Right atrium auricular region (tissue), 2 donors: ENCODE results near the gene PROSER1. TPM values are rescaled to one million over a fixed set of nuclear protein-coding genes. Genes with fewer than 3 reads are reported as not detected.

Experiments
- DNase-seq: peaks from one replicate; pipeline ENCODE4 v3.0.0-alpha.2; 2019; ENCODE audit warnings: low spot score
- H3K27ac ChIP-seq, 2 donors: fragments of 200-600 bp; sonication (generic); 1 replicate in 1 of 2; 2 replicates in 1 of 2; pipeline ENCODE4 v1.5.1; 2016 to 2019
- H3K27me3 ChIP-seq, 2 donors: fragments of 200-600 bp; sonication (generic); one replicate each; pipeline versions ENCODE4 v1.5.1 to v1.6.0; 2017 to 2019
- H3K36me3 ChIP-seq: fragments of 200-600 bp; sonication (generic); one replicate; pipeline ENCODE4 v1.5.1; 2016
- H3K4me1 ChIP-seq, 2 donors: fragments of 200-600 bp; sonication (generic); one replicate each; pipeline versions ENCODE4 v1.5.1 to v1.6.0; 2017 to 2019
- H3K4me3 ChIP-seq, 2 donors: fragments of 200-600 bp; sonication (generic); 1 replicate in 1 of 2; 2 replicates in 1 of 2; pipeline ENCODE4 v1.5.1; 2017 to 2019; ENCODE audit warnings: mild to moderate bottlenecking in 1 of 2, moderate library complexity in 1 of 2
- H3K9me3 ChIP-seq, 2 donors: fragments of 200-600 bp; sonication (generic); one replicate each; pipeline ENCODE4 v1.5.1; 2019
- CTCF ChIP-seq, 2 donors: fragments of 200-600 bp; sonication (generic); IDR thresholded peaks; one replicate each; pipeline ENCODE4 v1.5.1; 2019; ENCODE audit warnings: antibody characterized with exemption in 2 of 2
- total RNA-seq, 2 donors: library from RNA; depleted of rRNA; stranded (reverse); fragments of >200 nt; gene quantifications; one replicate each; pipeline ENCODE4 v1.1.0, GENCODE V29; 2016

PROSER1 gene
- total RNA-seq, 2 donors from 2014 or later = 7.8 to 8.9 TPM

GRCh38 chr13:39025433-39025839 lies 12.5 kb downstream of the PROSER1 start:
- DNase-seq = no peak
- Histone ChIP-seq H3K9me3 (no peaks in the 10 kb centered on the region), H3K4me3 (no peak overlapping the region), H3K27ac (no peak overlapping the region), H3K4me1 (no peaks in the 10 kb centered on the region), H3K27me3 (no peaks in the 10 kb centered on the region), H3K36me3 (peaks cover 63% of the 10 kb centered on the region)
- TF ChIP-seq CTCF (IDR thresholded peaks at IDR 0.05) = no peak

- H3K36me3 ChIP-seq = peaks cover 62% of the 10 kb centered on the region
- no peak overlapping the region for H3K4me3 ChIP-seq
- H3K9me3 ChIP-seq = no peaks in the 10 kb centered on the region
- H3K4me1 ChIP-seq = no peaks in the 10 kb centered on the region
- H3K27me3 ChIP-seq = no peaks in the 10 kb centered on the region
- no peak overlapping the region for H3K27ac ChIP-seq
- TF ChIP-seq CTCF (IDR thresholded peaks at IDR 0.05) = no peak
- no peak for DNase-seq
Measured at GRCh38 chr13:39023761-39024160, 14.1 kb downstream of the PROSER1 start.

- Histone ChIP-seq H3K4me1 (no peaks in the 10 kb centered on the region), H3K27me3 (no peaks in the 10 kb centered on the region), H3K4me3 (no peak overlapping the region), H3K9me3 (no peaks in the 10 kb centered on the region), H3K36me3 (peaks cover 57% of the 10 kb centered on the region), H3K27ac (no peak overlapping the region)
- no peak for DNase-seq
- no peak for TF ChIP-seq CTCF (IDR thresholded peaks at IDR 0.05)
Measured at GRCh38 chr13:39023316-39023715, 14.6 kb downstream of the PROSER1 start.

GRCh38 chr13:39020853-39021462 lies 16.9 kb downstream of the PROSER1 start:
- peaks cover 58% of the 10 kb centered on the region for H3K36me3 ChIP-seq
- H3K27me3 ChIP-seq = no peaks in the 10 kb centered on the region
- DNase-seq = no peak
- no peaks in the 10 kb centered on the region for H3K4me1 ChIP-seq
- no peak overlapping the region for H3K4me3 ChIP-seq
- TF ChIP-seq CTCF (IDR thresholded peaks at IDR 0.05) = no peak
- no peaks in the 10 kb centered on the region for H3K9me3 ChIP-seq
- no peak overlapping the region for H3K27ac ChIP-seq

- H3K27ac ChIP-seq = no peak overlapping the region
- no peaks in the 10 kb centered on the region for H3K27me3 ChIP-seq
Measured at GRCh38 chr13:39016787-39017186, 21.1 kb downstream of the PROSER1 start.

More at GRCh38 chr13:39016787-39017186, 21.1 kb downstream of the PROSER1 start:
- DNase-seq = no peak
- peak in 1 of 2 donors; percentile 52 for TF ChIP-seq CTCF (IDR thresholded peaks at IDR 0.05)
- Histone ChIP-seq H3K36me3 (peaks cover 55% of the 10 kb centered on the region), H3K4me1 (no peaks in the 10 kb centered on the region), H3K4me3 (no peak overlapping the region), H3K9me3 (no peaks in the 10 kb centered on the region)
